Measurements from ENCODE around the gene RABEP1.

DNA sequence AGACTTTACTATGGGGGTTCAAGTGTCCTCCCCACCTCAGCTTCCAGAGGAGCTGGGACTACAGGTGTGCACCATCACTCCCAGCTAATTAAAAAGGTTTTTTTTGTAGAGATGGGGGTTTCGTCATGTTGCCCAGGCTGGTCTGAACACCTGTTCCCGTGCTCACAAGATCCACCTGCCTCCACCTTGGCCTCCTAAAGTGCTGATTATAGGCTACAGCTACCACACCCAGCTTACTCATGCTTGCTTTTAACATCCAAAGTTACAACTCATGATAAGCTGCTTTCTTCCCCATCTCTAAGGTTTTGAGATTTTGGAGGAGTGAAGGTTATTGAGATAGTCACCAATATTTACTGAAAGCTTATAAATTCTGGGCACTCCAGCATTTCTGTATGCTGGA is 134.8 kb downstream of the RABEP1 start:
- TF ChIP-seq CTCF (conservative IDR thresholded peaks at IDR 0.05; ENCODE audit: low read depth, low read length) = no peak
- TF ChIP-seq EZH2phosphoT487 (IDR thresholded peaks at IDR 0.05; ENCODE audit: borderline replicate concordance, low read length) = no peak
